Esophagus muscularis mucosa (tissue), 4 donors: Measurements from ENCODE around the gene GNAT3. TPM values are rescaled to one million over a fixed set of nuclear protein-coding genes. Genes with fewer than 3 reads are reported as not detected.

Experiments
- DNase-seq: peaks from one replicate; pipeline ENCODE4 v3.0.0-alpha.2; 2017; ENCODE audit errors: extremely low spot score
- H3K27ac ChIP-seq, 4 donors: fragments of 200-600 bp; sonication (generic); replicated peaks in 1 of 4; 1 replicate in 3 of 4; 2 replicates in 1 of 4; pipeline ENCODE4 v1.5.1; 2016 to 2019; ENCODE audit warnings: mild to moderate bottlenecking in 1 of 4
- H3K27me3 ChIP-seq, 4 donors: fragments of 200-600 bp; sonication (generic); one replicate each; pipeline versions ENCODE4 v1.5.1 to v1.6.0; 2016 to 2019
- H3K36me3 ChIP-seq, 4 donors: fragments of 200-600 bp; sonication (generic); one replicate each; pipeline ENCODE4 v1.5.1; 2016 to 2019
- H3K4me1 ChIP-seq, 4 donors: fragments of 200-600 bp; sonication (generic); one replicate each; pipeline ENCODE4 v1.5.1; 2016 to 2019
- H3K4me3 ChIP-seq, 4 donors: fragments of 200-600 bp; sonication (generic); 1 replicate in 2 of 4; 2 replicates in 2 of 4; pipeline ENCODE4 v1.5.1; 2016 to 2019; ENCODE audit warnings: mild to moderate bottlenecking in 4 of 4, moderate library complexity in 1 of 4
- H3K9me3 ChIP-seq, 4 donors: fragments of 200-600 bp; sonication (generic); 1 replicate in 3 of 4; 2 replicates in 1 of 4; pipeline ENCODE4 v1.5.1; 2016 to 2019
- CTCF ChIP-seq, 3 experiments: fragments of 200-600 bp in 2 of 3; fragments of 450-650 bp in 1 of 3; sonication (generic) in 2 of 3; IDR thresholded peaks; one replicate each; pipeline ENCODE4 v1.5.1; 2017 to 2019; ENCODE audit warnings: antibody characterized with exemption in 3 of 3, mild to moderate bottlenecking in 2 of 3, moderate library complexity in 1 of 3
- EP300 ChIP-seq: sonication (generic); formaldehyde crosslinking; IDR thresholded peaks from one replicate; pipeline ENCODE4 v1.6.1; 2017; ENCODE audit warnings: antibody characterized with exemption
- POLR2A ChIP-seq: fragments of 450-650 bp; IDR thresholded peaks from one replicate; pipeline ENCODE4 v1.6.1; 2017; ENCODE audit warnings: antibody characterized with exemption, moderate library complexity, mild to moderate bottlenecking, low read depth
- POLR2AphosphoS5 ChIP-seq, 2 donors: sonication (generic); formaldehyde crosslinking; IDR thresholded peaks; one replicate each; pipeline ENCODE4 v1.6.1; 2017; ENCODE audit warnings: antibody characterized with exemption in 2 of 2
- WGBS: methylation state at CpG from one replicate; pipeline ENCODE4 v1.1.5; 2018; 5-methylcytosine and 5-hydroxymethylcytosine counted together
- intact Hi-C: fragments of 100-400 bp; cut with DNase I; formaldehyde crosslinking; loops from one replicate; pipeline ENCODE4 v1.15.1; 2023
- total RNA-seq, 4 donors: library from RNA; depleted of rRNA; stranded (reverse); fragments of >200 nt; gene quantifications; one replicate each; pipeline versions ENCODE4 v1.1.0 to v1.2.1, GENCODE V29; 2016

GNAT3 gene
- total RNA-seq, 4 donors from 2014 or later: not detected

GRCh38 chr7:80449836-80450235 is 62.0 kb downstream of the GNAT3 start:
- intact Hi-C loops: loop anchor here (5.0 kb wide), 1 partner anchor 353 kb away; no protein-coding TSS in a partner anchor
- no peak for TF ChIP-seq EP300
- TF ChIP-seq POLR2AphosphoS5 (IDR thresholded peaks at IDR 0.05): no peak
- TF ChIP-seq POLR2A: no peak
- no peak for TF ChIP-seq CTCF (IDR thresholded peaks at IDR 0.05)

GRCh38 chr7:80445351-80445750 is 66.5 kb downstream of the GNAT3 start:
- 81% methylated on average over 5 of the region's 5 CpGs for WGBS
- intact Hi-C loops: no loop called here
- no peak for DNase-seq
- no peaks in the 10 kb centered on the region for H3K27me3 ChIP-seq
- TF ChIP-seq EP300 (no peak), CTCF (IDR thresholded peaks at IDR 0.05) (no peak), POLR2AphosphoS5 (IDR thresholded peaks at IDR 0.05) (no peak), POLR2A (no peak)
- peaks cover 0 to 5% (median 2%) of the 10 kb centered on the region in 4 donors for H3K4me1 ChIP-seq
- H3K9me3 ChIP-seq: no peaks in the 10 kb centered on the region
- H3K27ac ChIP-seq: no peak overlapping the region
- H3K36me3 ChIP-seq: no peaks in the 10 kb centered on the region
- H3K4me3 ChIP-seq: no peak overlapping the region

More at GRCh38 chr7:80449836-80450235, 62.0 kb downstream of the GNAT3 start:
- H3K36me3 ChIP-seq: no peaks in the 10 kb centered on the region
- no peak overlapping the region for H3K27ac ChIP-seq
- no peaks in the 10 kb centered on the region for H3K9me3 ChIP-seq
- DNase-seq: no peak
- H3K27me3 ChIP-seq: no peaks in the 10 kb centered on the region
- H3K4me3 ChIP-seq: no peak overlapping the region
- WGBS: 94% methylated on average over 4 of the region's 4 CpGs
- no peaks in the 10 kb centered on the region for H3K4me1 ChIP-seq

GRCh38 chr7:80444811-80445210 is 67.1 kb downstream of the GNAT3 start:
- no peak for TF ChIP-seq POLR2A
- no peak for TF ChIP-seq POLR2AphosphoS5 (IDR thresholded peaks at IDR 0.05)
- no peak for TF ChIP-seq CTCF (IDR thresholded peaks at IDR 0.05)
- TF ChIP-seq EP300: no peak
- intact Hi-C loops: no loop called here
- peaks cover 0 to 10% (median 3%) of the 10 kb centered on the region in 4 donors for H3K4me1 ChIP-seq
- 76% methylated on average over 1 of the region's 1 CpG for WGBS
- no peaks in the 10 kb centered on the region for H3K9me3 ChIP-seq
- H3K36me3 ChIP-seq: no peaks in the 10 kb centered on the region
- no peak for DNase-seq
- H3K27me3 ChIP-seq: no peaks in the 10 kb centered on the region
- H3K4me3 ChIP-seq: no peak overlapping the region
- H3K27ac ChIP-seq: no peak overlapping the region

- no peaks in the 10 kb centered on the region for H3K9me3 ChIP-seq
- no peaks in the 10 kb centered on the region for H3K36me3 ChIP-seq
- peaks cover 0 to 10% (median 3%) of the 10 kb centered on the region in 4 donors for H3K4me1 ChIP-seq
- intact Hi-C loops: no loop called here
- H3K27ac ChIP-seq: no peak overlapping the region
- no peak for TF ChIP-seq POLR2A
- no peak for TF ChIP-seq CTCF (IDR thresholded peaks at IDR 0.05)
- no peak for TF ChIP-seq EP300
- no peak for TF ChIP-seq POLR2AphosphoS5 (IDR thresholded peaks at IDR 0.05)
- no peaks in the 10 kb centered on the region for H3K27me3 ChIP-seq
- DNase-seq: no peak
- WGBS: 79% methylated on average over 3 of the region's 3 CpGs
- no peak overlapping the region for H3K4me3 ChIP-seq
Measured at GRCh38 chr7:80443325-80443724, 68.5 kb downstream of the GNAT3 start.

- H3K9me3 ChIP-seq: no peaks in the 10 kb centered on the region
- H3K4me3 ChIP-seq: no peak overlapping the region
- 43% methylated on average over 2 of the region's 2 CpGs for WGBS
- H3K27me3 ChIP-seq: no peaks in the 10 kb centered on the region
- H3K4me1 ChIP-seq: peaks cover 0 to 10% (median 3%) of the 10 kb centered on the region in 4 donors
- H3K36me3 ChIP-seq: no peaks in the 10 kb centered on the region
- intact Hi-C loops: no loop called here
- no peak for TF ChIP-seq POLR2AphosphoS5 (IDR thresholded peaks at IDR 0.05)
- no peak for TF ChIP-seq POLR2A
- TF ChIP-seq CTCF (IDR thresholded peaks at IDR 0.05): no peak
- no peak for TF ChIP-seq EP300
- no peak overlapping the region for H3K27ac ChIP-seq
- no peak for DNase-seq
Measured at GRCh38 chr7:80440883-80441282, 71.0 kb downstream of the GNAT3 start.
